ENCODE data around the gene RHOV.

Gene RHOV

GRCh38 chr15:40859206-40859851 is 14.7 kb downstream of the RHOV start:
- H3K36me3 ChIP-seq (ENCODE audit: insufficient read depth, low read length), result no peaks in the 10 kb centered on the region
- H3K9ac ChIP-seq (ENCODE audit: insufficient read length), result no peak overlapping the region
- H3K27ac ChIP-seq, result no peak overlapping the region
- no peaks in the 10 kb centered on the region for H3K9me3 ChIP-seq (ENCODE audit: low read depth, low read length)
- H3K4me3 ChIP-seq, result no peak overlapping the region
- DNase-seq (ENCODE audit: low read depth, low spot score), result peak; percentile 37
- TF ChIP-seq POLR2AphosphoS5 (IDR thresholded peaks at IDR 0.05; ENCODE audit: borderline replicate concordance, low read depth, low read length), result no peak
- TF ChIP-seq EZH2 (IDR thresholded peaks at IDR 0.05), result no peak
- no peak for TF ChIP-seq FOXP2 (optimal IDR thresholded peaks at IDR 0.05; ENCODE audit: control extremely low read depth, extremely low read length, insufficient read depth)

- no peak for DNase-seq (ENCODE audit: low read depth, low spot score)
- no peak overlapping the region for H3K27ac ChIP-seq
- H3K9ac ChIP-seq (ENCODE audit: insufficient read length), result no peak overlapping the region
- H3K36me3 ChIP-seq (ENCODE audit: insufficient read depth, low read length), result no peaks in the 10 kb centered on the region
- no peak for TF ChIP-seq POLR2AphosphoS5 (IDR thresholded peaks at IDR 0.05; ENCODE audit: borderline replicate concordance, low read depth, low read length)
- no peak for TF ChIP-seq EZH2 (IDR thresholded peaks at IDR 0.05)
- TF ChIP-seq FOXP2 (optimal IDR thresholded peaks at IDR 0.05; ENCODE audit: control extremely low read depth, extremely low read length, insufficient read depth), result no peak
- no peak overlapping the region for H3K4me3 ChIP-seq
- H3K9me3 ChIP-seq (ENCODE audit: low read depth, low read length), result no peaks in the 10 kb centered on the region
These were observed 15.3 kb downstream of the RHOV start for GRCh38 chr15:40858706-40859105.

- no peak for TF ChIP-seq FOXP2 (optimal IDR thresholded peaks at IDR 0.05; ENCODE audit: control extremely low read depth, extremely low read length, insufficient read depth)
- no peak for TF ChIP-seq EZH2 (IDR thresholded peaks at IDR 0.05)
- TF ChIP-seq POLR2AphosphoS5 (IDR thresholded peaks at IDR 0.05; ENCODE audit: borderline replicate concordance, low read depth, low read length), result no peak
- no peak overlapping the region for H3K27ac ChIP-seq
- no peak for DNase-seq (ENCODE audit: low read depth, low spot score)
- no peak overlapping the region for H3K4me3 ChIP-seq
- no peak overlapping the region for H3K9ac ChIP-seq (ENCODE audit: insufficient read length)
- no peaks in the 10 kb centered on the region for H3K36me3 ChIP-seq (ENCODE audit: insufficient read depth, low read length)
- H3K9me3 ChIP-seq (ENCODE audit: low read depth, low read length), result no peaks in the 10 kb centered on the region
These were observed 16.3 kb downstream of the RHOV start for GRCh38 chr15:40857601-40858341.

- Histone ChIP-seq H3K36me3 (ENCODE audit: insufficient read depth, low read length) (no peaks in the 10 kb centered on the region), H3K27ac (no peak overlapping the region), H3K4me3 (no peak overlapping the region), H3K9me3 (ENCODE audit: low read depth, low read length) (no peaks in the 10 kb centered on the region), H3K9ac (ENCODE audit: insufficient read length) (no peak overlapping the region)
- TF ChIP-seq POLR2AphosphoS5 (IDR thresholded peaks at IDR 0.05; ENCODE audit: borderline replicate concordance, low read depth, low read length) (no peak), FOXP2 (optimal IDR thresholded peaks at IDR 0.05; ENCODE audit: control extremely low read depth, extremely low read length, insufficient read depth) (no peak)
- no peak for DNase-seq (ENCODE audit: low read depth, low spot score)
These were observed 17.3 kb downstream of the RHOV start for GRCh38 chr15:40856746-40857145.

- no peaks in the 10 kb centered on the region for H3K36me3 ChIP-seq (ENCODE audit: insufficient read depth, low read length)
These were observed 18.3 kb downstream of the RHOV start for GRCh38 chr15:40855706-40856234.

GRCh38 chr15:40854161-40854560 is 19.9 kb downstream of the RHOV start:
- Histone ChIP-seq H3K9ac (ENCODE audit: insufficient read length) (no peak overlapping the region), H3K9me3 (ENCODE audit: low read depth, low read length) (no peaks in the 10 kb centered on the region), H3K36me3 (ENCODE audit: insufficient read depth, low read length) (no peaks in the 10 kb centered on the region), H3K27ac (no peak overlapping the region), H3K4me3 (no peak overlapping the region)
- DNase-seq (ENCODE audit: low read depth, low spot score), result no peak
- TF ChIP-seq EZH2 (IDR thresholded peaks at IDR 0.05) (no peak), FOXP2 (optimal IDR thresholded peaks at IDR 0.05; ENCODE audit: control extremely low read depth, extremely low read length, insufficient read depth) (no peak), POLR2AphosphoS5 (IDR thresholded peaks at IDR 0.05; ENCODE audit: borderline replicate concordance, low read depth, low read length) (no peak)

More at GRCh38 chr15:40855706-40856234, 18.3 kb downstream of the RHOV start:
- Histone ChIP-seq H3K9ac (ENCODE audit: insufficient read length) (no peak overlapping the region), H3K4me3 (no peak overlapping the region), H3K27ac (no peak overlapping the region), H3K9me3 (ENCODE audit: low read depth, low read length) (no peaks in the 10 kb centered on the region)
- DNase-seq (ENCODE audit: low read depth, low spot score), result no peak
- no peak for TF ChIP-seq POLR2AphosphoS5 (IDR thresholded peaks at IDR 0.05; ENCODE audit: borderline replicate concordance, low read depth, low read length)
- TF ChIP-seq EZH2 (IDR thresholded peaks at IDR 0.05), result no peak
- no peak for TF ChIP-seq FOXP2 (optimal IDR thresholded peaks at IDR 0.05; ENCODE audit: control extremely low read depth, extremely low read length, insufficient read depth)

GRCh38 chr15:40853241-40853890 is 20.7 kb downstream of the RHOV start:
- Histone ChIP-seq H3K9me3 (ENCODE audit: low read depth, low read length) (no peaks in the 10 kb centered on the region), H3K27ac (no peak overlapping the region), H3K36me3 (ENCODE audit: insufficient read depth, low read length) (no peaks in the 10 kb centered on the region), H3K4me3 (no peak overlapping the region), H3K9ac (ENCODE audit: insufficient read length) (no peak overlapping the region)
- TF ChIP-seq POLR2AphosphoS5 (IDR thresholded peaks at IDR 0.05; ENCODE audit: borderline replicate concordance, low read depth, low read length) (no peak), FOXP2 (optimal IDR thresholded peaks at IDR 0.05; ENCODE audit: control extremely low read depth, extremely low read length, insufficient read depth) (no peak), EZH2 (IDR thresholded peaks at IDR 0.05) (no peak)
- no peak for DNase-seq (ENCODE audit: low read depth, low spot score)

- Histone ChIP-seq H3K4me3 (no peak overlapping the region), H3K27ac (no peak overlapping the region), H3K9me3 (ENCODE audit: low read depth, low read length) (no peaks in the 10 kb centered on the region), H3K36me3 (ENCODE audit: insufficient read depth, low read length) (no peaks in the 10 kb centered on the region), H3K9ac (ENCODE audit: insufficient read length) (no peak overlapping the region)
- no peak for TF ChIP-seq EZH2 (IDR thresholded peaks at IDR 0.05)
- TF ChIP-seq POLR2AphosphoS5 (IDR thresholded peaks at IDR 0.05; ENCODE audit: borderline replicate concordance, low read depth, low read length), result no peak
- no peak for TF ChIP-seq FOXP2 (optimal IDR thresholded peaks at IDR 0.05; ENCODE audit: control extremely low read depth, extremely low read length, insufficient read depth)
- DNase-seq (ENCODE audit: low read depth, low spot score), result no peak
These were observed 21.5 kb downstream of the RHOV start for GRCh38 chr15:40852529-40852928.

All from SK-N-MC (cell line).